ENCODE measurements around the gene LHPP. TPM values are rescaled to one million over a fixed set of nuclear protein-coding genes. Genes with fewer than 3 reads are reported as not detected.

The LHPP gene
- total RNA-seq, 4 donors from 2014 or later: 8.7 to 19.9 (median 15.5) TPM

DNA sequence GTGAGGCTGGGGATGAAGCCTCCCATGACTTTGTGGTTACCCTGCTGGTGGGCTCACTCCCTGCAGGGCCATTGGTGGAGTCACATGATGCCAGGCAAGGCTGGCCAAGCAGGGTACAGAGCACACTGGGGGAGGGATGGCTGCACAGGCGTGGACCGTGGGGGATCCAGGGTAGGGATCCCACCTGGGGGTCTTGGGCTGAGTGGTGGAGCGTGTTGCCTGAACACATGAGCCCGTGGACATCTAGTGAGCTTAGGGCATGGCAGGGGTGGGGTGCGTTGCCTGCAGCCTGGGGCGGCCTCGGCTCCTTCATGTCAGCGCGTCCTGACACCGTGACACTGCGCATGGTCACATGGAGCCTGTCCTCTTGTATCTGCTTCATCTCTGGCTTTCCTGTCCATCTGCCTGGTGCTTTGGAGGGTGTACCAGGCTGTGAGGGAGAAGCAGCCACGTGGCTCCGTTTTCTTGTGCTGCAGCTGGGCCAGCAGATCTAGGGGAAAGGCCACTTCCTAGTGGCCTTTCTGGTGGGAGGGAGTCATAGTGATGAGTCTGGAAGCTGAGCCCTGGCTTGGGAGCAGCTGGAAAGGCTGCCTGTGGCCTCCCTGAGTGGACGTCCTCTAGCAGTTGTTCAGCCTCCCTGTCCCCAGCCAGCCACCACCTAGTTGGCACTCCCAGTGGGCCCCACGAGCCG, 96.2 kb downstream of the LHPP start:
- intact Hi-C loops (cut with DNase I; ENCODE audit: low total_unique reads): no loop called here
- DNase-seq (ENCODE audit: low spot score in 2 of 2): no peak
- 86 to 91% methylated on average over 12 to 16 of the region's 16 CpGs for WGBS, 2 donors
- H3K4me3 ChIP-seq (ENCODE audit: low read depth, poor library complexity, severe bottlenecking): no peak overlapping the region
- TF ChIP-seq, protein P1, sequence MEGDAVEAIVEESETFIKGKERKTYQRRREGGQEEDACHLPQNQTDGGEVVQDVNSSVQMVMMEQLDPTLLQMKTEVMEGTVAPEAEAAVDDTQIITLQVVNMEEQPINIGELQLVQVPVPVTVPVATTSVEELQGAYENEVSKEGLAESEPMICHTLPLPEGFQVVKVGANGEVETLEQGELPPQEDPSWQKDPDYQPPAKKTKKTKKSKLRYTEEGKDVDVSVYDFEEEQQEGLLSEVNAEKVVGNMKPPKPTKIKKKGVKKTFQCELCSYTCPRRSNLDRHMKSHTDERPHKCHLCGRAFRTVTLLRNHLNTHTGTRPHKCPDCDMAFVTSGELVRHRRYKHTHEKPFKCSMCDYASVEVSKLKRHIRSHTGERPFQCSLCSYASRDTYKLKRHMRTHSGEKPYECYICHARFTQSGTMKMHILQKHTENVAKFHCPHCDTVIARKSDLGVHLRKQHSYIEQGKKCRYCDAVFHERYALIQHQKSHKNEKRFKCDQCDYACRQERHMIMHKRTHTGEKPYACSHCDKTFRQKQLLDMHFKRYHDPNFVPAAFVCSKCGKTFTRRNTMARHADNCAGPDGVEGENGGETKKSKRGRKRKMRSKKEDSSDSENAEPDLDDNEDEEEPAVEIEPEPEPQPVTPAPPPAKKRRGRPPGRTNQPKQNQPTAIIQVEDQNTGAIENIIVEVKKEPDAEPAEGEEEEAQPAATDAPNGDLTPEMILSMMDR (IDR thresholded peaks at IDR 0.05): no peak
- no peak for TF ChIP-seq POLR2A (IDR thresholded peaks at IDR 0.05)

DNA sequence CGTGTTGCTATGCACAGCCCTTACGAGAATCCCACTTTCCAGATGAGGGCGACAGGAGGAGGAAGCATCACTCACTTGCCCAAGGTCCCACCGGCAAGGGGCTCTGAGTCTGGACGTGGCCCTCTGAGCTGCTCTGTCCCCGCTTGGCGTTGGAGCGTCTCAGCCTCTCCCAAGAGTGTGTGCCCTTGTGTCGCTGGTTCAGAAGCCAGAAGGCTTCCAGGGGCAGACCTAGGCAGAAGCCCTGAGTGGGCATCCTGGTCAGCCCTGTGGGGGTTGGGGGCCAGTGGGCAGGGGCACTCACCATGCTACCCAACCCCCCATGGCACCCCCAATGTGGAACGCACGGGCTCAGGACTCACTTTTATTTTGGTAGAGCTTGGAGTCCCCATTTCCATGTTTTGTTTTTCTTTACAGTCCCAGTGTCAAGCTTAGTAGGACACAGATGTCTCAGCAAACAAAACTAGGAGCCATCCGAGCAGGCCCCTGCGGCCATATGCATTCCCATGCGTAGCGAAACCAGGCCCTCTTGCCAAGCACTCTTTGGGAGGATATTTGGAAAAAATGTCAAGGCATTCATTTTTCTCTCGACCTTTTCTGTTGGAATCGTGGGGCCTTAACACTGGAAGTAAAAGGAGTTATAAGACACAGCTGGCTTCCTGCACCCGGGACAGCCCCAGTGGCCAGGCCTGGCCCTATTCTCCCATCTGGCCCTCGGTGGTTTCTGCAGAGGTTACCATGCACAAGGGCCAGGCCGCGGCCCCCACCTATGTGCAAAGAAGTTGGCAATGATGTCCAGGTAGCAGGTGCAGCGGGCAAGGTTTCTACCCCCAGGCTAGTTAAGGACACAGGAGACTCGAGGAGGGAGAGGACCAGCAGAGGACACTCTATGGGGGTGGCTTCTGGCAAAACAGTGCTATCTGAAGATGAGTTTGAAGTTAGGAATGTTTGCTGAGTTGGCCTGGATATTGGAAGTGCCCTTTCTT, 97.0 kb downstream of the LHPP start:
- H3K4me3 ChIP-seq (ENCODE audit: low read depth, poor library complexity, severe bottlenecking): no peak overlapping the region
- intact Hi-C loops (cut with DNase I; ENCODE audit: low total_unique reads): no loop called here
- TF ChIP-seq POLR2A (IDR thresholded peaks at IDR 0.05): no peak
- TF ChIP-seq, protein P1 (IDR thresholded peaks at IDR 0.05): no peak
- no peak for DNase-seq (ENCODE audit: low spot score in 2 of 2)
- 92 to 95% methylated on average over 20 to 23 of the region's 23 CpGs for WGBS, 2 donors

DNA sequence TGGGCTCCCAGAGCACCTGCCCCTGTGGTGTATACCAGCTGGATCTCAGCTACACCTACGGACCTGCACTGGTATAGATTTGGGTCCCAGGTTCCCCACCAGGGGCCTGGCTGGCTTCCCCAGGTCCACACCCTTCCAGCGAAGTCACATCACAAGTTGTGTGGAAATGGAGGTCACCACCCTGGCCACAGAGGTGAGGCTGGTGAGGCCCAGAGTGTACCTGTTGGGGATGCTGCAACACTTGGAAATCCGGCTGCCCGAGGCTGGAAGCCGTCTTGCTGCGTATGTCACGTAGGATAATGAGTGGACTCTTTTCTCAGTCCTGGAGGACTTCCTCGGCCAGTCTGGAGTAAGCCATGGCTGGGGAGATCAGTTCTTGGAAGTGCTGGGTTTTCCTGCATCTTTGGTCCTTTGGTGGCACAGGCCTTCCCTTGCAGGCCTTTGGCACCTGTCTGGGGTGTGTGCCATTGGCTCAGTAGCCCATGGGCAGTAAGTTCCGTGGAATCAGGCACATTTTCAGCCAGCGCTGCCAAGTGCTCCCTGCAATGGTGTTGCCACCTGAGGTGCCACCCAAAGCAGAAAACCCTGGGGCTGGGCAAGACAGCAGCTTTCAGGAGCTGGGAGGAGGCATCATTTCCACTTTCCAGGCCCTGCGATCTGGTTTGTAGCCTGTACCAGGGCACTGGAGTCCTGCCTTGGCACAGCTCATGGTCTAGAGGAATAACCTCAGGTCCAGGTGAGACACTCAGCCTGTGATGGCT, 97.9 kb downstream of the LHPP start:
- intact Hi-C loops (cut with DNase I; ENCODE audit: low total_unique reads): no loop called here
- TF ChIP-seq POLR2A (IDR thresholded peaks at IDR 0.05): no peak
- TF ChIP-seq, protein P1 (IDR thresholded peaks at IDR 0.05): no peak
- WGBS, 2 donors: 76 to 94% methylated on average over 11 of the region's 11 CpGs
- DNase-seq (ENCODE audit: low spot score in 2 of 2): no peak
- H3K4me3 ChIP-seq (ENCODE audit: low read depth, poor library complexity, severe bottlenecking): no peak overlapping the region

DNA sequence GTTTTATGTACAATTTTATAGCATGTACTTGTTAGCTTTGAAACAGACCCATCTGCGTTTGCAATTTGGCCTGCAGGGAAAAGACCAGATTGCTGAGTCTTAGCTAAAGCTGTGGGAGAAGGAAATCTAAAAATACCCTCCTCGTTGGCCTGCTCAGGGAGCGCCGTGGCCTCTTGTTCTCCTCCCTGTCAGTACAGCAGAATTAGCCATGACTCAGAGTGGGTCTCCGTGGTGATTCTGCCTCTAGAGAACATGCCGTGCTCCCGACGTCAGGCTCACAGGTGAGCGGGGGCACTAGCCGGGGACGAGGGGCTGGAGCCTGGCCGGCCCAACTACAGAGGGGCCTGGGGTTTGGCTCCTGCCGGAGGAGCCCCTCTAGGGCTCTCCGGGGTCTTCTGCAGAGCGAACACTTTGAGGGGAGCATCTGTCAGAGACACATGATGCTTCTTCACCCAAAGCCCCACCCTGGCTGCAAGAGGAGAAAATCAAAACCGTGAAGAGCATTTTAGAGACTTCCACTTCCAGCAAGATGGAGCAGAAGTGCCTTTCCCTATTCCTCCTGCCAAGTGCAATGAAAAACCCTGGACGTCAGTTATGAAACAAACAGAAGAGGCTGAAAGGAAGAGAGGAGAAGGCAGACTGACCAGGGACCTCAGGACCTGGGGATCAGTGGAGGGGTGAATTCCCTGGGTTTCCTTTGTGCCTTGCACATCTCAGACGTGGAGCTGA, 98.9 kb downstream of the LHPP start:
- DNase-seq (ENCODE audit: low spot score in 2 of 2): peak in 1 of 2 donors; percentile 42
- no peak for TF ChIP-seq POLR2A (IDR thresholded peaks at IDR 0.05)
- TF ChIP-seq, protein P1 (IDR thresholded peaks at IDR 0.05): no peak
- WGBS, 2 donors: 54 to 65% methylated on average over 18 of the region's 18 CpGs
- H3K4me3 ChIP-seq (ENCODE audit: low read depth, poor library complexity, severe bottlenecking): no peak overlapping the region
- intact Hi-C loops (cut with DNase I; ENCODE audit: low total_unique reads): no loop called here

DNA sequence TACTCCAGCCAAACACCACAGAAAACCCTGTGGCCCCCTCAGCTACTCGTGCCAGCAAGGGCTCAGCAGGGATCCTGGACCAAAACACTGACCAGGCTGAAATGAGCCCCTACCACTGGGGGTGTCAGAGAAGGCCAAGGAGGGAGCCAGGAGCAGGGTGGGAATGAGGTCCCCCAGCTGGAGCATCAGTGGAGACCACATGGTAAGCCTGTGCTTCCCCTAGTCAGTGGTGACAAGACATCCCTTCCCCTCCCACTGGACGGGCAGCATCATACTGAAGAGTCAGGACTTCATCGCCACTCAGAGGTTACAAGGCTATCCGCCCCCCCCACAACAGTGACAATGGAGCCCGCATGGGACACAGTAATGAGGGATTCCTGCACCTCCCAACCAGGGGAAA, 99.6 kb downstream of the LHPP start:
- WGBS, 2 donors: 92 to 94% methylated on average over 5 of the region's 5 CpGs
- TF ChIP-seq POLR2A (IDR thresholded peaks at IDR 0.05): no peak
- TF ChIP-seq, protein P1 (IDR thresholded peaks at IDR 0.05): no peak
- intact Hi-C loops (cut with DNase I; ENCODE audit: low total_unique reads): no loop called here
- no peak for DNase-seq (ENCODE audit: low spot score in 2 of 2)
- H3K4me3 ChIP-seq (ENCODE audit: low read depth, poor library complexity, severe bottlenecking): no peak overlapping the region
